Measurements from ENCODE around the gene RBKS. TPM values are rescaled to one million over a fixed set of nuclear protein-coding genes. Genes with fewer than 3 reads are reported as not detected.

The RBKS gene
- total and polyA plus RNA-seq, 2 of the 8 experiments (the other 6 are each of a cell fraction or from before 2014, with no cell fraction given) = 1.1 to 1.5 TPM

- H3K14ac ChIP-seq (ENCODE audit: insufficient read length) = no peak overlapping the region
- H3K79me1 ChIP-seq (ENCODE audit: low read depth, low read length) = no peaks in the 10 kb centered on the region
- no peak overlapping the region for H4K8ac ChIP-seq (ENCODE audit: extremely low read depth, insufficient read depth, low read length)
- H2BK20ac ChIP-seq (ENCODE audit: low read length) = no peak overlapping the region
- H2BK15ac ChIP-seq (ENCODE audit: low read length) = no peak overlapping the region
- H4K20me1 ChIP-seq (replicated peaks in 1 of 2; ENCODE audit: control insufficient read depth in 1 of 2, insufficient read depth in 2 of 2, low read length in 2 of 2) = no peaks in the 10 kb centered on the region
- H4K5ac ChIP-seq (ENCODE audit: insufficient read length, low read depth, low read length) = no peak overlapping the region
- no peaks in the 10 kb centered on the region for H3K79me2 ChIP-seq (ENCODE audit: control insufficient read depth in 1 of 2, insufficient read depth in 2 of 2, low read length in 2 of 2)
- no peak overlapping the region for H4K91ac ChIP-seq (replicated peaks; ENCODE audit: insufficient read length, low read length)
- H3K36me3 ChIP-seq (ENCODE audit: control insufficient read depth in 2 of 4, insufficient read depth in 4 of 4, low read length in 3 of 4) = no peaks in the 10 kb centered on the region
- no peak overlapping the region for H3K27ac ChIP-seq (ENCODE audit: low read depth, low read length)
- no peak overlapping the region for H3K23ac ChIP-seq (ENCODE audit: insufficient read length)
- no peak overlapping the region for H3K4me3 ChIP-seq (ENCODE audit: extremely low read depth in 1 of 4, insufficient read depth in 2 of 4, low read depth in 3 of 4, low read length in 4 of 4)
- ChIA-PET POLR2A (ENCODE audit: partially characterized antibody) (interaction anchor here (1.3 to 1.4 kb wide), 2 partner anchors 10 kb away, joined by 3 to 6 read pairs; no protein-coding TSS in a partner anchor), CTCF (ENCODE audit: partially characterized antibody) (interaction anchor here (1.7 to 2.8 kb wide), 2 partner anchors 10 to 20 kb away, joined by 5 to 9 read pairs; no protein-coding TSS in a partner anchor)
- H3K4me2 ChIP-seq (ENCODE audit: insufficient read depth in 1 of 2, low read depth in 2 of 2, low read length in 2 of 2) = no peak overlapping the region
- DNase-seq (ENCODE audit: low read depth in 1 of 2, low spot score in 2 of 2) (no peak), FAIRE-seq (no peak)
- WGBS, 2 experiments (ENCODE audit: extremely low coverage in 1 of 2, insufficient coverage in 1 of 2, insufficient read length in 1 of 2, insufficient replicate concordance in 2 of 2, low coverage in 1 of 2, low lambda C conversion rate in 2 of 2, missing lambda C conversion rate in 1 of 2) = 90% methylated on average over 9 of the region's 9 CpGs; no CpG with 5 or more reads in 1 of the 2 experiments
- H3K18ac ChIP-seq (ENCODE audit: extremely low read depth, low read length) = no peak overlapping the region
- no peaks in the 10 kb centered on the region for H3K23me2 ChIP-seq (ENCODE audit: low read depth, low read length)
- no peak overlapping the region for H2BK120ac ChIP-seq (replicated peaks; ENCODE audit: low read depth, low read length)
- no peak overlapping the region for H3K4ac ChIP-seq (replicated peaks; ENCODE audit: insufficient read length, low read depth, low read length)
- no peak overlapping the region for H3K56ac ChIP-seq (replicated peaks; ENCODE audit: insufficient read length, low read depth, low read length)
- no peaks in the 10 kb centered on the region for H3K4me1 ChIP-seq (replicated peaks in 1 of 4; ENCODE audit: control insufficient read depth in 3 of 4, insufficient read depth in 4 of 4, low read length in 3 of 4)
- no peak overlapping the region for H2AFZ ChIP-seq (ENCODE audit: low read length)
- H3K9me3 ChIP-seq (ENCODE audit: insufficient read depth in 2 of 2, low read depth in 1 of 2, low read length in 1 of 2) = peaks cover 0 to 4% of the 10 kb centered on the region in 2 experiments; a peak in 1 of 4 replicates
- H3K9ac ChIP-seq (replicated peaks in 1 of 4; ENCODE audit: extremely low read depth in 1 of 4, low read depth in 3 of 4, low read length in 3 of 4) = no peak overlapping the region
- no peak overlapping the region for H2AK5ac ChIP-seq (ENCODE audit: low read depth, low read length)
- H3K27me3 ChIP-seq (replicated peaks in 1 of 4; ENCODE audit: control insufficient read depth in 3 of 4, extremely low read depth in 1 of 4, insufficient read depth in 3 of 4, low read length in 3 of 4) = no peaks in the 10 kb centered on the region; a peak in 2 of 7 replicates
- H2BK12ac ChIP-seq (ENCODE audit: low read depth, low read length) = no peak overlapping the region
- no peak overlapping the region for H2BK5ac ChIP-seq (ENCODE audit: low read depth, low read length)
- TF ChIP-seq EZH2 (IDR thresholded peaks at IDR 0.05; ENCODE audit: low read depth, low read length, severe bottlenecking) = no peak
- no peak for TF ChIP-seq ATF2 (IDR thresholded peaks at IDR 0.05; ENCODE audit: low read length)
- TF ChIP-seq SIRT6 (IDR thresholded peaks at IDR 0.05; ENCODE audit: low read length) = no peak
- TF ChIP-seq POLR2A (IDR thresholded peaks at IDR 0.05; ENCODE audit: control extremely low read depth in 1 of 2, low read depth in 2 of 2, low read length in 2 of 2) = no peak
- TF ChIP-seq KDM4A (IDR thresholded peaks at IDR 0.05; ENCODE audit: low read depth, low read length, severe bottlenecking) = no peak
- no peak for TF ChIP-seq ATF3 (IDR thresholded peaks at IDR 0.05; ENCODE audit: insufficient read depth, low read depth, low read length)
- TF ChIP-seq NRF1 (IDR thresholded peaks at IDR 0.05; ENCODE audit: low read depth, low read length) = no peak
- TF ChIP-seq RXRA (IDR thresholded peaks at IDR 0.05; ENCODE audit: insufficient read depth, low read depth, low read length) = no peak
- no peak for TF ChIP-seq KDM5A (IDR thresholded peaks at IDR 0.05; ENCODE audit: low read length)
- TF ChIP-seq MAX (IDR thresholded peaks at IDR 0.05) = no peak
- no peak for TF ChIP-seq TEAD4 (IDR thresholded peaks at IDR 0.05; ENCODE audit: low read depth, low read length)
- no peak for TF ChIP-seq TCF12 (IDR thresholded peaks at IDR 0.05; ENCODE audit: low read depth, low read length)
- no peak for TF ChIP-seq POU5F1 (IDR thresholded peaks at IDR 0.05; ENCODE audit: low read depth, low read length)
Observed at GRCh38 chr2:27742571-27742970, 147.6 kb downstream of the RBKS start.

Measured in H1 (cell line).